ENCODE measurements around the gene FAM118B.
"Not testable (repeated sequence)": the region's sequence is repeated elsewhere in the genome, so short reads cannot be mapped to it uniquely, and the experiment has no call there.

Gene FAM118B

DNA sequence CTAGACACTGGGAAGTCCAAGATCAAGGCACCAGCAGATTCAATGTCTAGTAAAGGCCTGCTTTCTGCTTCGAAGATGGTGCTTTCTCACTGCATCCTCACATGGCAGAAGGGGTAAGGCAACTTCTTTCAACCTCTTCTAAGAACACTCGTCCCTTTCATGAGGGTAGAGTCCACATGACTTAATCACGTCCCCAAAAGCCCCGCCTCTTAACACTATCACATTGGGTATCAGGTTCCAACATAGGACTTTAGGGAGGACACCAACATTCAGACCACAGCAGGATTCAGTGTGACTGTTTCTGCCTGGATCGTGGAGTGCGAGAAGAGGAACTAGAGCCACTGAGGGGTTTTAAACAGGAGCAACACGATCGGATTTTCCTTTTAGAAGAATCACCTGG lies 67.6 kb downstream of the FAM118B start:
- DNase-seq, result no peak

GRCh38 chr11:126280595-126280994 lies 69.0 kb downstream of the FAM118B start:
- no peak for DNase-seq

- DNase-seq, result no peak
Observed at GRCh38 chr11:126281245-126281644, 69.7 kb downstream of the FAM118B start.

GRCh38 chr11:126281666-126282175 lies 70.1 kb downstream of the FAM118B start:
- no peak for DNase-seq

GRCh38 chr11:126282361-126282735 lies 70.8 kb downstream of the FAM118B start:
- DNase-seq, result peak; percentile 33 to 42

DNA sequence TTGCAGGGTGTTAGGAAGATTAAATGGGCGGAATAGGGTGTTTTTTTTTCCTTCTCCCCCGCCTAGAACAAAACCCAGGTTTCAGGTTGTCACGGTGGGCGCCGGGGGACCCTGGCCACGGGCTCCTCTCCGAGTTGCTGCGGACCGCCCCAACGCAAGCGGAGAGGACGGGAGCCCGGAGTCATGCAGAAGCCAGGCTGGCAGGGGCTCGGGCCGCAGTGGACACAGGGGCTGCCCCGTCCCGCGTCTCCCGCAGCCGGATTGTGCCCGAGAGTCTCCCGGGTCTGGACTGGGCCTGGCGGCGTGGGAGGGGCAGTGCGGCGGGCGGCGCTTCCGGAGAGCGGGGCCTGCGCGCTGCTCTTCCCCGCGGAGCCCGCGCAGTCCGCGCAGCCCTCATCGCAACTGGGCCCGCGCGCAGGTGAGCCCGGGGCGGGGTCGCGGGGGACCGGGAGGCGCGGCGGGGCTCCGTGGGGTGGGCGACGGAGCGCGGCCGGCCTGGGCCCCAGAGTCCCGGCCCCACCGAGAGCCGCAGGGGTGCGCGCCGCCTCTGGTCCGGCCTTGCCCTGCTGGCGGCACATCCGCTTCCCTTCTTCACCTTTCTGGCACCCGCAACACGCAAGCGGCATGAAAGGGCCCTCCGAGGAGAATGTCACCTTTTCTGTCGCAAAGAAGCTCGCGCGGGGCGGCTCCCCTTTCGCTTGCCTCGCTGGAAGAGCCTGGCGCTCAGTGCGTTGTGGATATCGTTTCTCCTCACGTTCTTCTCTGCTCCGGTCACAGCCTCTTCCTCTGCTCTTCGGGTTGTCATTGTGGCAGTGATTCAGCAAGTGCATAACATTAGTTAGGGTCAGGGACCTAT lies 71.4 kb downstream of the FAM118B start, which contains the start of gene TIRAP:
TSS of gene TIRAP (plus strand) at position 358 of the 856 bp plus-strand sequence. CDS start 7,802 bp downstream, outside the sequence.
- DNase-seq, result peak; percentile 52 to 54

- DNase-seq, result peak; percentile 21 to 56
Observed at GRCh38 chr11:126284829-126285228, 73.2 kb downstream of the FAM118B start.

GRCh38 chr11:126288237-126288636 lies 76.7 kb downstream of the FAM118B start:
- DNase-seq, result no peak

DNA sequence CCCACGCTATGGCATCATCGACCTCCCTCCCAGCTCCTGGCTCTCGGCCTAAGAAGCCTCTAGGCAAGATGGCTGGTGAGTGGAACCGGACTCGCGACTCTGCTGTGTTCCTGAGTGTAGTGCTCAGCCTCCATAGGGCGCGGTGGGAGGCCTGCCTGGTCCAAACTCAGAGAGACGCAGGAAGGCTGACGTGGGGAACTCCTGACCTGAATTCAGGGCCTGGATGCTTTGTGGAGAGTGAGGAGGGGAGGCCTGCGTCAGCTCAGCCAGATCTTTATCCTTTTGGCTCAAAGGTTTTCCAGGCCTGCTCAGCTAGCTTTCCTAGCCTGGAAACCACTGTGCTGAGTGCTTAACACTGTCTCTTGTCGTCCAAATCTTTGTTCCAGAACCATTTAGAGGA lies 79.3 kb downstream of the FAM118B start:
- DNase-seq, result no peak

DNA sequence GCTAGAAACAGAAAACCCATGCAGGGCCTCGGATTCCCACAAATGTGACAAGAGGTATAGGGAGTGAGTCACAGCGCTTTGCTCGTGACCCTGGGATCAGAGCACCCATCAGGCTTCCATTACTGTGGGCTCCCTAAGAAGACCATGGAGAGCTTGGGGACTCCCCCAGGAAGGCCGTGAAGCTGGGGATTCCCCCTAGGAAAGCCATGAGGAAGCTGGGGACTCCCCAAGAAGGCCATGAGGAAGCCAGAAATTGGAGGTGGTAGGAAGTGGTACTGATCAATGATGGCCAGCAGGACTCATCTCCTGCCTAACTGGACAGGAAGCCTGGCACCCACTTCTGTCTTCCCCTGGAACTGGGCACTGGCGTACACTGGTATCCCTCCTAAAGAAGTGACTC lies 82.1 kb downstream of the FAM118B start:
- DNase-seq, result no peak

- DNase-seq, result no peak
Observed at GRCh38 chr11:126297004-126297403, 85.4 kb downstream of the FAM118B start.

DNA sequence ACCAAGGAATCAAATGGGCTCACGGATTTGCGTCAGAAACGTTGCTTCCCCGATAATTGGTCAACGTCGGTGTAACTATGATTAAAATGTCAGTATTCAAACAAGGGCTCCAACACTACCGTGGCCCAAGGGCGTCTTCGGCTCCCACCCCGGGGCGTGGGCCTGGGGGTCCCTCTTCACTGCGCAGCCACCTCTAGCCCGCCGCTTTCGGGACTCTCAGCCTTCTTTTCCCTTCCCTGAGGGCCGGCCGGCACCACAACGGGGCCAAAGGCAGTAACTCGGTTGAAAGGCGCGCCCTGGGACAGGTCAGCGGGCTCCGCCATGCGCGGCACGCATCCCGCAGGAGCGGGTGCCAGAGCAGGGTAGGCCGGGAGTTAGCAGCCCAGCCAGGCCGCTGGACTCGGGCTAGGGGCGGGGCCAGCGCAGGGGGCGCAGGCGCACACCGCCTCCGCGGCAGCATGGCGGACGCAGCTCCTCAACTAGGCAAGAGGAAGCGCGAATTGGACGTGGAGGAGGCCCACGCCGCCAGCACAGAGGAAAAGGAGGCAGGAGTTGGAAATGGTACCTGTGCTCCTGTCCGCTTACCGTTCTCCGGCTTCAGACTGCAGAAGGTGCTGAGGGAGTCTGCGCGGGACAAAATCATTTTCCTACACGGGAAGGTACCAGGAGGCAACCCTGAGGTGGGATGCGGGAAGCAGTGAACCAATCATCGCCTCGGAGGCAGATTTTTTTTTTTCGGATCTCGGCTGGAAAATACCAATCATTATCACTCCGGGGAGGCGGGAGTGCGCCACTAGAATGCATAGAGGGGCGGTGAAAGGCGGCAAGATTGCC lies 92.3 kb downstream of the FAM118B start, which contains the start of gene DCPS:
TSS of gene DCPS (plus strand) at position 438 of the 834 bp plus-strand sequence. CDS start at position 459, 21 bp downstream.
- peak; percentile 73 to 85 for DNase-seq

GRCh38 chr11:126304457-126305075 lies 93.0 kb downstream of the FAM118B start:
- peak in 1 of 2 experiments; percentile 55 for DNase-seq

GRCh38 chr11:126305699-126306098 lies 94.1 kb downstream of the FAM118B start:
- no peak for DNase-seq

DNA sequence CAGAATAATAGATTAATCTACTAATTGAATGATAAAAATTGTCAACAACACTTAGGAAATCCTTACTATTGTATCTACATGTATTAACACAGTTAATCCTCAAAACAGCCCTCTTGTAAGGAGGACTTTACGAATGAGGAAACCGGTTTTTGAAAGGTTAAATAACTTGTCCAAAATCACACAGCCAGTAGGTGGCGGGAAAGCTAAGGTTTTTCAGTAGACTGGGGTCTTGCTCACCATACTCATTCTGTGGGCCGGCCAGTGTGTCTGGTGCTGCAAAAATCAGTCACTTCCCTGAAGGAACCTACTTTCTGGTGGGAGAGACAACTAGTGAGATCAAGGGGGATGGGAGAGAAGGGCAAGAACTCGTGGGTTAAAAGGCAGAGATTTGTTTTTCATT lies 96.1 kb downstream of the FAM118B start:
- DNase-seq, result peak; percentile 33 to 34

DNA sequence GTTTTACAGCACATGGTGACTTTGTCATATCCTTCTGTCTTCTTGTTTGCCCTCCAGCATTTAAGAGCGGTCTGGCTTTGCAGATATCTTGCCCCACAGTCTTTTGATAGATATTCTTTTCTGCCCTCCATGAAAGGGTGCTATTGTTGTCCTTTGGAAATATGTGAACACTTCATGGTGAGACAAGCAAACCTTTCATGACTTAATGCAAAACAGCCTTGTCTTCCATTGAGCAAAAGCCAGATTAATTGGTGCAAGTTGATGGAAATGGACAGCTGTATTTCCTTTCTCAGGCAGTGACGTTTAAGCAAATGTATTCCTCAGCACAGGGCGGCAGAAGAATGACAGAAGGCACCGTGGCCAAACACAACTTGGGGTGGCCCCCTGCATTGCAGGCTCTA lies 96.7 kb downstream of the FAM118B start:
- DNase-seq, result no peak

DNA sequence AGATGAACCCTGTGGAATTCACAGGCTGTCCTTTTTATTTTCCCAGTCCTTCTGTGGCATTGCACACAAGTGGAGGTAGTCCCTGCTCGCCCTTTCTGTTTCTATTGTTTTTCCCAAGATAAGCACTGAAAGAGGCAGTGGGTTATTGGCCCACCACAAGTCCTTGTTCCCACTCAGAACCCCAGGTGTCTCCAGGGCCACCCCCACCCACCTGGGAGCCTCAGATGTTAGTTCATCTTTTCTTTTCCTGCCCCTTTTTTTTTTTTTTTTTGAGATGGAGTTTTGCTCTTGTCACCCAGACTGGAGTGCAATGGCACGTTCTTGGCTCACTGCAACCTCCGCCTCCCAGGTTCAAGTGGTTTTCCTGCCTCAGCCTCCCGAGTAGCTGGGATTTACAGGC lies 97.2 kb downstream of the FAM118B start:
- DNase-seq, result not testable (repeated sequence)

- peak; percentile 52 to 62 for DNase-seq
Observed at GRCh38 chr11:126310200-126310991, 98.8 kb downstream of the FAM118B start.

GRCh38 chr11:126310992-126311310 lies 99.4 kb downstream of the FAM118B start:
- DNase-seq, result no peak

DNA sequence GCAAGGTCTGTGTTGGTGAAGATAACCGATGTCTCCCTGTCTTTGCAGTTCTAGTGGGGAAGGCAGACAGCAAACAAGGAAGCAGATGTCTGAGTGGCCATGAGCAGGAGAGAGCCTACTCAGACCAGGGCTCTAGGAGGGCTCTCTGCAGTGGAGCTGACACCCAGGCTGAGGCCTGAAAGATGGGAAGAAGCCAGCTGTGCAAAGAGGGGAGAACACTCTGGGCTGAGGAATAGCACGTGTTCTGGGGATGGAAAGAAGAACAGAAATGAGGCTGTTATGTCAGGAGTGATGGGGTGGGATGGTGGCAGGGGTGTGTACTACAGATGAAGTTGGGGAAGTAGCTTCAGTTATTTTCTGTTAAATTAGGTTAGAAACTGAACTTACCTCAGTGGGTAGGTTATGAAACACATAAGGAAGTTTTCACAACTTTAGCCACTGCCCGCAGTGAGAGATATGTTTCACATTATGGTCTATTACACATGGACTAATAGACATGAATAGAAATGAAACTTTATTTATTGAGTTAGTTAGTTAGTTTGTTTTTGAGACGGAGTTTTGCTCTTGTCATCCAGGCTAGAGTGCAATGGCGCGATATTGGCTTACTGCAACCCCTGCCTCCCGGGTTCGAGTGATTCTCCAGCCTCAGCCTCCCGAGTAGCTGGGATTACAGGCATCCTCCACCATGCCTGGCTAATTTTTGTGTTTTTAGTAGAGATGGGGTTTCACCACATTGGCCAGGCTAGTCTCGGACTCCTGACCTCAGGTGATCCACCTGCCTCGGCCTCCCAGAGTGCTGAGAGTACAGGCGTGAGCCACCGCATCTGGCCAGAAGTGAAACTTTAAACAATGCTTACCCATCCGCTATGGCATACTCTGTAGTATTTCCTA lies 100.1 kb downstream of the FAM118B start:
- DNase-seq, result no peak
